Measurements from ENCODE around the gene NOCT.
"Not testable (repeated sequence)": the region's sequence is repeated elsewhere in the genome, so short reads cannot be mapped to it uniquely, and the experiment has no call there.

The NOCT gene

GRCh38 chr4:139020384-139020783 lies 4.8 kb downstream of the NOCT start:
- no peak overlapping the region for H3K27ac Mint-ChIP-seq
- peaks cover 35% of the 10 kb centered on the region for H3K4me1 Mint-ChIP-seq (ENCODE audit: low read depth)
- H3K9me3 Mint-ChIP-seq, result no peaks in the 10 kb centered on the region
- H3K36me3 Mint-ChIP-seq (ENCODE audit: low read depth), result peaks cover 66% of the 10 kb centered on the region
- no peak overlapping the region for H3K4me3 Mint-ChIP-seq
- DNase-seq, result no peak
- H3K27me3 Mint-ChIP-seq, result no peaks in the 10 kb centered on the region

- not testable (repeated sequence) for H3K4me3 Mint-ChIP-seq, DNase-seq, H3K27ac Mint-ChIP-seq, H3K9me3 Mint-ChIP-seq, H3K27me3 Mint-ChIP-seq
- Mint-ChIP-seq H3K36me3 (ENCODE audit: low read depth) (peaks cover 65% of the 10 kb centered on the region), H3K4me1 (ENCODE audit: low read depth) (peaks cover 34% of the 10 kb centered on the region)
Observed at GRCh38 chr4:139021071-139021470, 5.5 kb downstream of the NOCT start.

- Mint-ChIP-seq H3K36me3 (ENCODE audit: low read depth) (peaks cover 59% of the 10 kb centered on the region), H3K4me1 (ENCODE audit: low read depth) (peaks cover 28% of the 10 kb centered on the region), H3K4me3 (no peak overlapping the region), H3K27ac (no peak overlapping the region), H3K27me3 (no peaks in the 10 kb centered on the region), H3K9me3 (no peaks in the 10 kb centered on the region)
- DNase-seq, result no peak
Observed at GRCh38 chr4:139022835-139023234, 7.3 kb downstream of the NOCT start.

- H3K4me3 Mint-ChIP-seq, result no peak overlapping the region
- H3K4me1 Mint-ChIP-seq (ENCODE audit: low read depth), result peaks cover 14% of the 10 kb centered on the region
- H3K27ac Mint-ChIP-seq, result no peak overlapping the region
- H3K36me3 Mint-ChIP-seq (ENCODE audit: low read depth), result peaks cover 54% of the 10 kb centered on the region
- DNase-seq, result no peak
- no peaks in the 10 kb centered on the region for H3K9me3 Mint-ChIP-seq
- H3K27me3 Mint-ChIP-seq, result no peaks in the 10 kb centered on the region
Observed at GRCh38 chr4:139024686-139025085, 9.1 kb downstream of the NOCT start.

- Mint-ChIP-seq H3K27me3 (no peaks in the 10 kb centered on the region), H3K27ac (no peak overlapping the region), H3K4me3 (no peak overlapping the region), H3K36me3 (ENCODE audit: low read depth) (peaks cover 47% of the 10 kb centered on the region), H3K4me1 (ENCODE audit: low read depth) (peaks cover 10% of the 10 kb centered on the region), H3K9me3 (no peaks in the 10 kb centered on the region)
- DNase-seq, result no peak
Observed at GRCh38 chr4:139025841-139026240, 10.3 kb downstream of the NOCT start.

- H3K36me3 Mint-ChIP-seq (ENCODE audit: low read depth), result peaks cover 37% of the 10 kb centered on the region
- H3K27me3 Mint-ChIP-seq, result no peaks in the 10 kb centered on the region
- H3K27ac Mint-ChIP-seq, result no peak overlapping the region
- H3K4me3 Mint-ChIP-seq, result no peak overlapping the region
- no peak for DNase-seq
- no peaks in the 10 kb centered on the region for H3K9me3 Mint-ChIP-seq
- H3K4me1 Mint-ChIP-seq (ENCODE audit: low read depth), result peaks cover 14% of the 10 kb centered on the region
Observed at GRCh38 chr4:139027776-139028175, 12.2 kb downstream of the NOCT start.

GRCh38 chr4:139028191-139028661 lies 12.6 kb downstream of the NOCT start:
- DNase-seq, result no peak
- peaks cover 35% of the 10 kb centered on the region for H3K36me3 Mint-ChIP-seq (ENCODE audit: low read depth)
- peaks cover 14% of the 10 kb centered on the region for H3K4me1 Mint-ChIP-seq (ENCODE audit: low read depth)

GRCh38 chr4:139029866-139030363 lies 14.3 kb downstream of the NOCT start:
- not testable (repeated sequence) for H3K4me3 Mint-ChIP-seq

More at GRCh38 chr4:139028191-139028661, 12.6 kb downstream of the NOCT start:
- H3K4me3 Mint-ChIP-seq, result no peak overlapping the region
- no peak overlapping the region for H3K27ac Mint-ChIP-seq
- no peaks in the 10 kb centered on the region for H3K27me3 Mint-ChIP-seq
- H3K9me3 Mint-ChIP-seq, result no peaks in the 10 kb centered on the region

GRCh38 chr4:139030614-139031235 lies 15.1 kb downstream of the NOCT start:
- Mint-ChIP-seq H3K27ac (no peak overlapping the region), H3K9me3 (no peaks in the 10 kb centered on the region), H3K36me3 (ENCODE audit: low read depth) (peaks cover 21% of the 10 kb centered on the region), H3K27me3 (no peaks in the 10 kb centered on the region), H3K4me1 (ENCODE audit: low read depth) (peaks cover 16% of the 10 kb centered on the region), H3K4me3 (no peak overlapping the region)
- peak; percentile 63 for DNase-seq

More at GRCh38 chr4:139029866-139030363, 14.3 kb downstream of the NOCT start:
- H3K27ac Mint-ChIP-seq, DNase-seq, H3K9me3 Mint-ChIP-seq, H3K27me3 Mint-ChIP-seq: not testable (repeated sequence)
- peaks cover 22% of the 10 kb centered on the region for H3K36me3 Mint-ChIP-seq (ENCODE audit: low read depth)
- peaks cover 18% of the 10 kb centered on the region for H3K4me1 Mint-ChIP-seq (ENCODE audit: low read depth)

DNA sequence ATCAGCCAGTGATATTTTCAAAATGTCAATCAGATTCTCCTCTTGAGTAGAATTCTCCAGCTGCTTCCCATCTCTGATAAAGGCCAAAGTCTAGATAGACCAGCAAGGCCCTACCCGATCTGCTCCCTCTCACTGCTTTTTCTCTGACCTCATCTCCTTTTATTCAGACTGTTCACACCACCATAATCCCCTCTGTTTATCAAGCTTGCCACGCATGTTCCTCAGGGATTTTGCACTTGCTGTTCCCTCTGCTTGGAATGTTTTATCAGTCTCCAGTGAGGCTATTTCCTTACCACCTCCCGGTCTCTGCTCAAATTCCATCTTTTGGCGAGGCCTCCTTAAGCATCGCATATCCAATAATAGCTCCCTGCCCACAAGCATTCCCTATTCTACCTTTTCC lies 20.1 kb downstream of the NOCT start:
- Mint-ChIP-seq H3K4me3 (no peak overlapping the region), H3K4me1 (ENCODE audit: low read depth) (peaks cover 17% of the 10 kb centered on the region), H3K27me3 (no peaks in the 10 kb centered on the region), H3K36me3 (ENCODE audit: low read depth) (peaks cover 41% of the 10 kb centered on the region), H3K27ac (peak overlapping the region; percentile 0), H3K9me3 (no peaks in the 10 kb centered on the region)
- DNase-seq, result no peak

- Mint-ChIP-seq H3K27me3 (no peaks in the 10 kb centered on the region), H3K4me3 (no peak overlapping the region), H3K9me3 (no peaks in the 10 kb centered on the region), H3K36me3 (ENCODE audit: low read depth) (peaks cover 43% of the 10 kb centered on the region), H3K4me1 (ENCODE audit: low read depth) (peaks cover 16% of the 10 kb centered on the region), H3K27ac (no peak overlapping the region)
- no peak for DNase-seq
Observed at GRCh38 chr4:139036885-139037284, 21.3 kb downstream of the NOCT start.

GRCh38 chr4:139038874-139039443 lies 23.4 kb downstream of the NOCT start:
- H3K27me3 Mint-ChIP-seq, result no peaks in the 10 kb centered on the region
- H3K36me3 Mint-ChIP-seq (ENCODE audit: low read depth), result peaks cover 56% of the 10 kb centered on the region
- no peak overlapping the region for H3K27ac Mint-ChIP-seq
- no peak overlapping the region for H3K4me3 Mint-ChIP-seq
- no peak for DNase-seq
- H3K9me3 Mint-ChIP-seq, result no peaks in the 10 kb centered on the region
- peaks cover 15% of the 10 kb centered on the region for H3K4me1 Mint-ChIP-seq (ENCODE audit: low read depth)

GRCh38 chr4:139042981-139043460 lies 27.4 kb downstream of the NOCT start:
- H3K36me3 Mint-ChIP-seq (ENCODE audit: low read depth), result peaks cover 69% of the 10 kb centered on the region
- no peak overlapping the region for H3K4me3 Mint-ChIP-seq
- no peak for DNase-seq
- no peaks in the 10 kb centered on the region for H3K9me3 Mint-ChIP-seq
- no peaks in the 10 kb centered on the region for H3K27me3 Mint-ChIP-seq
- peaks cover 17% of the 10 kb centered on the region for H3K4me1 Mint-ChIP-seq (ENCODE audit: low read depth)
- H3K27ac Mint-ChIP-seq, result no peak overlapping the region

DNA sequence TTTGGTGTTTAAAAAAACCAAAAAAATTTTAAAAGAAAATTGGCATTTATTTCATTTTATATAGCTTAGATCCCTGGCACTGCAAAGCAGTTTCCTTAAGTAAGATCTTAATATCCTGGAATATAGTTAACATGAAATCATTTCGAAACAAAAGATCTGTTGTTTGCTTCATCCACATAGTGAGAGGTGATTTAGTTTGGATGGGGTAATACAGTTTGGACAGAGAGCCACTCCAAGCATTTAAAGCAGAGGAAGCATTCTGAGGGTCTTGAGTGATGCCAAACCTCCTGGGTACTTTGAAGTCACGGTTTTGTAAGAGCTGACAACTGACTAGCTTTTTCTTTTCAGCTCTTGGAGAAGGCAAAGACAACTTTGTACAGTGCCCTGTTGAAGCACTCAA lies 28.7 kb downstream of the NOCT start:
- H3K4me3 Mint-ChIP-seq, result no peak overlapping the region
- peaks cover 20% of the 10 kb centered on the region for H3K4me1 Mint-ChIP-seq (ENCODE audit: low read depth)
- no peak for DNase-seq
- H3K36me3 Mint-ChIP-seq (ENCODE audit: low read depth), result peaks cover 73% of the 10 kb centered on the region
- no peaks in the 10 kb centered on the region for H3K27me3 Mint-ChIP-seq
- H3K9me3 Mint-ChIP-seq, result no peaks in the 10 kb centered on the region
- peak overlapping the region; percentile 44 for H3K27ac Mint-ChIP-seq

GRCh38 chr4:139048026-139048425 lies 32.4 kb downstream of the NOCT start:
- Mint-ChIP-seq H3K9me3 (no peaks in the 10 kb centered on the region), H3K27ac (peak overlapping the region; percentile 56), H3K4me3 (no peak overlapping the region), H3K36me3 (ENCODE audit: low read depth) (peaks cover 80% of the 10 kb centered on the region), H3K27me3 (no peaks in the 10 kb centered on the region), H3K4me1 (ENCODE audit: low read depth) (peaks cover 12% of the 10 kb centered on the region)
- DNase-seq, result no peak
